Thoracic aorta (tissue), 2 donors: ENCODE measurements around the gene GTF2B. TPM values are rescaled to one million over a fixed set of nuclear protein-coding genes. Genes with fewer than 3 reads are reported as not detected.
A peak's percentile ranks its signal among the peaks of the same experiment; 100 is the strongest.
"Not testable (repeated sequence)": the region's sequence is repeated elsewhere in the genome, so short reads cannot be mapped to it uniquely, and the experiment has no call there.

Source experiments
- ATAC-seq: fragments of 150-250 bp; one replicate; pipeline ENCODE4 v1.8.0; 2017; ENCODE audit warnings: low read depth; ENCODE audit not compliant: insufficient number of reproducible peaks, low FRiP score
- DNase-seq: peaks from one replicate; pipeline ENCODE4 v3.0.0-alpha.2; 2020; ENCODE audit warnings: low spot score
- H3K27ac ChIP-seq, 2 donors: fragments of 200-600 bp; sonication (generic); 1 replicate in 1 of 2; 2 replicates in 1 of 2; pipeline ENCODE4 v1.5.1; 2016; ENCODE audit warnings: mild to moderate bottlenecking in 2 of 2, moderate library complexity in 2 of 2
- H3K27me3 ChIP-seq: fragments of 200-600 bp; sonication (generic); replicated peaks from 2 replicates; pipeline ENCODE4 v1.6.0; 2016; ENCODE audit warnings: mild to moderate bottlenecking; ENCODE audit not compliant: insufficient read depth
- H3K36me3 ChIP-seq: fragments of 200-600 bp; sonication (generic); one replicate; pipeline ENCODE4 v1.5.1; 2016
- H3K4me1 ChIP-seq, 2 donors: fragments of 200-600 bp; sonication (generic); 1 replicate in 1 of 2; 2 replicates in 1 of 2; pipeline versions ENCODE4 v1.5.1 to v1.6.0; 2016; ENCODE audit warnings: low read depth in 2 of 2, mild to moderate bottlenecking in 1 of 2; ENCODE audit not compliant: control insufficient read depth in 1 of 2
- H3K4me3 ChIP-seq: fragments of 200-600 bp; sonication (generic); 2 replicates; pipeline ENCODE4 v1.5.1; 2016; ENCODE audit warnings: mild to moderate bottlenecking
- H3K9me3 ChIP-seq: fragments of 200-600 bp; sonication (generic); 2 replicates; pipeline ENCODE4 v1.5.1; 2016
- total RNA-seq, 2 donors: library from RNA; depleted of rRNA; stranded (reverse); fragments of >200 nt; gene quantifications; one replicate each; pipeline versions ENCODE4 v1.1.0 to v1.2.3, GENCODE V29; 2016
- TF ChIP-seq, protein P1 (sequence below): fragments of 200-600 bp; sonication (generic); IDR thresholded peaks from one replicate; pipeline ENCODE4 v1.5.1; 2019; ENCODE audit warnings: antibody characterized with exemption

The GTF2B gene
- total RNA-seq, 2 donors from 2014 or later: 17.3 to 27.4 TPM

DNA sequence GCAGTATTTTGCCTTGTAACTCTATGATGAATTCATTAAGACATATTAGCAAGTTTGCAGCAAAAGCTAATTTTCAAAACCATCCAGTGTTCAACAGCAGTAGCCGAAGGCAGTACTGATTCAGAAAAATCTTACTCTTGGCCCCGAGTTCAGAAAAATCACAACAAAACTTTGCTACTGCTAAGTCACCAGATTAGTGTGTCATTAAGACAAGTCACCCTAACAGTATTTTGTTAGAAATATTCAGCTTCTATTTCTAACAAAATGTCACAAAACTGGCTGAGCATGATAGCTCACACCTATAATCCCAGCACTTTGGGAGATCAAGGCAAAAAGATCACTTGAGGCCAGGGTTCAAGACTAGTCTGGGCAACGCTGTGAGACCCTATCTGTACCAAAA is 8.2 kb downstream of the GTF2B start:
- H3K36me3 ChIP-seq: no peaks in the 10 kb centered on the region
- H3K27me3 ChIP-seq: no peaks in the 10 kb centered on the region
- TF ChIP-seq, protein P1, sequence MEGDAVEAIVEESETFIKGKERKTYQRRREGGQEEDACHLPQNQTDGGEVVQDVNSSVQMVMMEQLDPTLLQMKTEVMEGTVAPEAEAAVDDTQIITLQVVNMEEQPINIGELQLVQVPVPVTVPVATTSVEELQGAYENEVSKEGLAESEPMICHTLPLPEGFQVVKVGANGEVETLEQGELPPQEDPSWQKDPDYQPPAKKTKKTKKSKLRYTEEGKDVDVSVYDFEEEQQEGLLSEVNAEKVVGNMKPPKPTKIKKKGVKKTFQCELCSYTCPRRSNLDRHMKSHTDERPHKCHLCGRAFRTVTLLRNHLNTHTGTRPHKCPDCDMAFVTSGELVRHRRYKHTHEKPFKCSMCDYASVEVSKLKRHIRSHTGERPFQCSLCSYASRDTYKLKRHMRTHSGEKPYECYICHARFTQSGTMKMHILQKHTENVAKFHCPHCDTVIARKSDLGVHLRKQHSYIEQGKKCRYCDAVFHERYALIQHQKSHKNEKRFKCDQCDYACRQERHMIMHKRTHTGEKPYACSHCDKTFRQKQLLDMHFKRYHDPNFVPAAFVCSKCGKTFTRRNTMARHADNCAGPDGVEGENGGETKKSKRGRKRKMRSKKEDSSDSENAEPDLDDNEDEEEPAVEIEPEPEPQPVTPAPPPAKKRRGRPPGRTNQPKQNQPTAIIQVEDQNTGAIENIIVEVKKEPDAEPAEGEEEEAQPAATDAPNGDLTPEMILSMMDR: no peak
- no peaks in the 10 kb centered on the region for H3K9me3 ChIP-seq
- H3K4me1 ChIP-seq: peaks cover 0 to 6% of the 10 kb centered on the region in 2 donors
- ATAC-seq (no peak), DNase-seq (no peak)
- H3K4me3 ChIP-seq: no peak overlapping the region
- no peak overlapping the region for H3K27ac ChIP-seq

DNA sequence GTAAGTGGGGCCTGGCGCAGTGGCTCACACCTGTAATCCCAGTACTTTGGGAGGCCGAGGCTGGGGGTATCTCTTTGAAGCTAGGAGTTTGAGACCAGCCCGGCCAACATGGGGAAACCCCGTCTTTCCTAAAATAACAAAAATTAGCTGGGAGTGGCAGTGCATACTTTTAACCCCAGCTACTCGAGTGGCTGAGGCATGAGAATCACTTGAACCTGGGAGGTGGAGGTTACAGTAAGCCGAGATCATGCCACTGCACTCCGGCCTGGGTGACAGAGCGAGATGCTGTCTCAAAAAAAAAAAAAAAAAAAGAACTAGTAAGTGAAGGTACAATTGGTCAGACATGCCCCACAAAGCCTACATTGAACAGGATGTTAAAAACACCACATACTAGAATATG is 10.7 kb downstream of the GTF2B start:
- ATAC-seq, H3K9me3 ChIP-seq, DNase-seq, H3K27ac ChIP-seq, H3K36me3 ChIP-seq, H3K4me3 ChIP-seq, H3K27me3 ChIP-seq: not testable (repeated sequence)
- H3K4me1 ChIP-seq: peaks cover 3 to 17% of the 10 kb centered on the region in 2 donors

DNA sequence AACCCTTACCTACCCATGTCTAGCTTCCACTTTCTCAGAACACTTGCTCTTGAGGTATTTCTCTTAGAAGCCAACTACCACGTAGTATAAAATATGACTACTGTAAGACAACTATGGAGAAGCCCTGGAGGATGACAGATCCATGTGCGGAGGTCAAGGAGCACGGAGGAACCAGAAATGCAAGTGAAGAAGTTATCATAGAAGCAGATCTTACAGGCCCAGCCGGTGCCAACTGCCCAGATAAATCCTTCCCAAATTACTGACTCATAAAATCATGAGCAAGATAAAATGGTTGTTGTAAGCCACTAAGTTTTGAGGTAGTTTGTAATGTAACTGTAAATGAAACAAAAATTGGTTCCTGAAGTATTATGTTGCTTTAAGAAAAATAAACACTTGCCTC is 12.6 kb downstream of the GTF2B start:
- Histone ChIP-seq H3K27me3 (no peaks in the 10 kb centered on the region), H3K27ac (no peak overlapping the region), H3K36me3 (no peaks in the 10 kb centered on the region), H3K4me1 (peaks cover 7 to 17% of the 10 kb centered on the region in 2 donors), H3K4me3 (no peak overlapping the region), H3K9me3 (no peaks in the 10 kb centered on the region)
- TF ChIP-seq, protein P1: no peak
- ATAC-seq: no peak
- DNase-seq: no peak

DNA sequence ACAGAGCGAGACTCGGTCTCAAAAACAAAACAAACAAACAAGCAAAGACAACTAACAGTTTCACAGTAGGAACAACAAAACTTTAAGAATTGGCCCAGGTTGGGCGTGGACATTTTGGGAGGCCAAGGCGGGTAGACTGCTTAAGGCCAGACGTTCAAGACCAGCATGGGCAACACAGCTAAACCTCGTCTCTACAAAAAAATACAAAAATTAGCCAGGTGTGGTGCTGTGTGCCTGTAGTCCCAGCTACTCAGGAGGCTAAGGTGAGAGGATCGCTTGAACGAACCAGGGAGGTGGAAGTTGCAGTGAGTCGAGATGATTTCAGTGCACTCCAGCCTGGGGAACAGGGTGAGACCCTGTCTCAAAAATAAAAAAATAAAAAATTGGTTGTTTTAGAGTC is 13.5 kb downstream of the GTF2B start:
- no peak for DNase-seq
- Histone ChIP-seq H3K36me3 (no peaks in the 10 kb centered on the region), H3K4me3 (no peak overlapping the region), H3K4me1 (peaks cover 7 to 17% of the 10 kb centered on the region in 2 donors), H3K9me3 (no peaks in the 10 kb centered on the region), H3K27me3 (no peaks in the 10 kb centered on the region), H3K27ac (peak overlapping the region in 1 of 2 donors; percentile 10)
- TF ChIP-seq, protein P1: no peak
- no peak for ATAC-seq

DNA sequence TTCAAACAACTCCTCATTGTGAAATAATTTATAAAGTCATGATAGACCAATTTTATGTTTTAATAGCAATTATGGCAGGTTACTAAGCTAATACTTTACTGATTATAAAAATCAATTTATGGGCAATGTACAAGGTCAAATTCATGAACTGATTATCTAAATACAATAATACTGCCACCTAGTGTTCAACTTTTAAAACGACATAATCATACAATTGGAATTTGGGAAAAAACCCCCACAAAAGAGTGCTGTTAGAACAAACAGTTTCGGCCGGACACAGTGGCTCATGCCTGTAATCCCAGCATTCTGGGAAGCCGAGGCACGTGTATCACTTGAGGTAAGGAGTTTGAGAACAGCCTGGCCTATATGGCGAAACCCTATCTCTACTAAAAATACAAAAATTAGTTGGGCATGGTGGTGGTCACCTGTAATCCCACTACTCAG is 14.0 kb downstream of the GTF2B start:
- ATAC-seq: no peak

More for the DNA sequence above, 14.0 kb downstream of the GTF2B start:
- Histone ChIP-seq H3K27ac (peak overlapping the region in 1 of 2 donors; percentile 10), H3K36me3 (no peaks in the 10 kb centered on the region), H3K27me3 (no peaks in the 10 kb centered on the region), H3K9me3 (no peaks in the 10 kb centered on the region), H3K4me3 (no peak overlapping the region), H3K4me1 (peaks cover 7 to 17% of the 10 kb centered on the region in 2 donors)
- TF ChIP-seq, protein P1: peak; percentile 51
- DNase-seq: no peak
